Body of pancreas (tissue), 4 donors: ENCODE data around the gene RPP38. TPM values are rescaled to one million over a fixed set of nuclear protein-coding genes. Genes with fewer than 3 reads are reported as not detected.

Source experiments
- ATAC-seq: fragments of 150-250 bp; one replicate; pipeline ENCODE4 v1.9.1; 2016
- DNase-seq, 4 donors: peaks; one replicate each; pipeline ENCODE4 v3.0.0-alpha.2; 2019
- H3K27ac ChIP-seq, 4 donors: fragments of 200-600 bp; sonication (generic); 1 replicate in 3 of 4; 2 replicates in 1 of 4; pipeline versions ENCODE4 v1.5.1 to v1.6.1; 2016 to 2019; ENCODE audit warnings: mild to moderate bottlenecking in 1 of 4, mixed read lengths in 1 of 4, moderate library complexity in 1 of 4
- H3K27me3 ChIP-seq, 2 donors: fragments of 200-600 bp; sonication (generic); one replicate each; pipeline ENCODE4 v1.6.0; 2016; ENCODE audit warnings: mild to moderate bottlenecking in 1 of 2
- H3K36me3 ChIP-seq, 2 donors: fragments of 200-600 bp; sonication (generic); replicated peaks in 1 of 2; 2 replicates each; pipeline ENCODE4 v1.5.1; 2016; ENCODE audit warnings: low read depth in 2 of 2; ENCODE audit not compliant: insufficient read depth in 1 of 2
- H3K4me1 ChIP-seq: fragments of 200-600 bp; sonication (generic); one replicate; pipeline ENCODE4 v1.6.0; 2016
- H3K4me3 ChIP-seq, 2 donors: fragments of 200-600 bp; sonication (generic); 1 replicate in 1 of 2; 2 replicates in 1 of 2; pipeline ENCODE4 v1.5.1; 2016 to 2019
- H3K9me3 ChIP-seq, 3 donors: fragments of 200-600 bp; sonication (generic); 1 replicate in 2 of 3; 2 replicates in 1 of 3; pipeline ENCODE4 v1.5.1; 2016
- CTCF ChIP-seq, 7 experiments: fragments of 450-650 bp in 4 of 7; fragments of 200-600 bp in 3 of 7; sonication (generic) in 3 of 7; IDR thresholded peaks; one replicate each; pipeline ENCODE4 v1.5.1; 2016 to 2019; ENCODE audit warnings: antibody characterized with exemption in 7 of 7
- POLR2A ChIP-seq, 3 donors: fragments of 450-650 bp; IDR thresholded peaks; one replicate each; pipeline ENCODE4 v1.6.1; 2016; ENCODE audit warnings: antibody characterized with exemption in 3 of 3, mild to moderate bottlenecking in 2 of 3
- WGBS, 2 donors: methylation state at CpG; one replicate each; pipeline ENCODE4 v1.1.5; 2017; 5-methylcytosine and 5-hydroxymethylcytosine counted together
- intact Hi-C: fragments of 100-400 bp; cut with DNase I; formaldehyde crosslinking; loops from one replicate; pipeline ENCODE4 v1.15.1; 2023
- total RNA-seq, 2 donors: library from RNA; depleted of rRNA; stranded (reverse); fragments of >200 nt; gene quantifications; one replicate each; pipeline ENCODE4 v1.1.0, GENCODE V29; 2016

Gene RPP38
- total RNA-seq, 2 donors from 2014 or later, result 7.3 to 24.4 TPM

- 6 to 25% methylated on average over 15 to 55 of the region's 63 CpGs for WGBS, 2 donors
- Histone ChIP-seq H3K9me3 (no peaks in the 10 kb centered on the region), H3K27me3 (no peaks in the 10 kb centered on the region), H3K4me3 (peak within 1 kb of the TSS; percentile 40 to 49), H3K27ac (no peak within 1 kb of the TSS), H3K4me1 (peaks cover 6% of the 10 kb centered on the region), H3K36me3 (no peaks in the 10 kb centered on the region)
- intact Hi-C loops, result no loop called here
- ATAC-seq (peak; percentile 93), DNase-seq (peak; percentile 74 to 86 (median 79))
- peak; percentile 25 to 76 (median 60) for TF ChIP-seq CTCF (IDR thresholded peaks at IDR 0.05)
- TF ChIP-seq POLR2A (IDR thresholded peaks at IDR 0.05), result no peak
Measured at GRCh38 chr10:15088428-15089261, 8.5 kb upstream of the RPP38 start, which contains the start of gene ACBD7. TSS of gene ACBD7 (minus strand) at chr10:15088776. CDS start at chr10:15088728, 48 bp downstream.

- TF ChIP-seq POLR2A (IDR thresholded peaks at IDR 0.05), result no peak
- no peak for TF ChIP-seq CTCF (IDR thresholded peaks at IDR 0.05)
- DNase-seq (no peak), ATAC-seq (no peak)
- WGBS, 2 donors, result 66 to 72% methylated on average over 5 of the region's 5 CpGs
- H3K9me3 ChIP-seq, result no peaks in the 10 kb centered on the region
- no peaks in the 10 kb centered on the region for H3K27me3 ChIP-seq
- intact Hi-C loops, result no loop called here
- no peak overlapping the region for H3K27ac ChIP-seq
- H3K4me1 ChIP-seq, result peaks cover 8% of the 10 kb centered on the region
- H3K4me3 ChIP-seq, result no peak overlapping the region
- H3K36me3 ChIP-seq, result no peaks in the 10 kb centered on the region
Measured at GRCh38 chr10:15091418-15091817, 5.7 kb upstream of the RPP38 start.

- 79 to 81% methylated on average over 16 of the region's 16 CpGs for WGBS, 2 donors
- ATAC-seq (no peak), DNase-seq (no peak)
- peaks cover 11% of the 10 kb centered on the region for H3K4me1 ChIP-seq
- H3K36me3 ChIP-seq, result no peaks in the 10 kb centered on the region
- no peak overlapping the region for H3K4me3 ChIP-seq
- TF ChIP-seq POLR2A (IDR thresholded peaks at IDR 0.05), result no peak
- TF ChIP-seq CTCF (IDR thresholded peaks at IDR 0.05), result no peak
- no peaks in the 10 kb centered on the region for H3K27me3 ChIP-seq
- intact Hi-C loops, result no loop called here
- no peaks in the 10 kb centered on the region for H3K9me3 ChIP-seq
- no peak overlapping the region for H3K27ac ChIP-seq
Measured at GRCh38 chr10:15092855-15093408, 4.2 kb upstream of the RPP38 start.

GRCh38 chr10:15096661-15097010, 519 bp upstream of the RPP38 start:
- 0 to 1% methylated on average over 11 of the region's 11 CpGs for WGBS, 2 donors
- Histone ChIP-seq H3K27me3 (no peaks in the 10 kb centered on the region), H3K36me3 (no peaks in the 10 kb centered on the region), H3K4me1 (peaks cover 30% of the 10 kb centered on the region), H3K4me3 (peak overlapping the region; percentile 33 to 79), H3K9me3 (no peaks in the 10 kb centered on the region), H3K27ac (peak overlapping the region; percentile 93 to 98 (median 98))
- TF ChIP-seq POLR2A (IDR thresholded peaks at IDR 0.05) (no peak), CTCF (IDR thresholded peaks at IDR 0.05) (no peak)
- ATAC-seq (peak; percentile 11), DNase-seq (no peak)
- intact Hi-C loops, result no loop called here
